GM12874 (cell line): ENCODE data around the gene G6PD.

Source experiments
- TF ChIP-seq, protein P1 (sequence below): IDR thresholded peaks from 2 replicates; pipeline ENCODE4 v1.5.1; 2011; ENCODE audit warnings: low read depth, mild to moderate bottlenecking, control low read depth, low read length, moderate library complexity; ENCODE audit not compliant: insufficient read depth

The G6PD gene

DNA sequence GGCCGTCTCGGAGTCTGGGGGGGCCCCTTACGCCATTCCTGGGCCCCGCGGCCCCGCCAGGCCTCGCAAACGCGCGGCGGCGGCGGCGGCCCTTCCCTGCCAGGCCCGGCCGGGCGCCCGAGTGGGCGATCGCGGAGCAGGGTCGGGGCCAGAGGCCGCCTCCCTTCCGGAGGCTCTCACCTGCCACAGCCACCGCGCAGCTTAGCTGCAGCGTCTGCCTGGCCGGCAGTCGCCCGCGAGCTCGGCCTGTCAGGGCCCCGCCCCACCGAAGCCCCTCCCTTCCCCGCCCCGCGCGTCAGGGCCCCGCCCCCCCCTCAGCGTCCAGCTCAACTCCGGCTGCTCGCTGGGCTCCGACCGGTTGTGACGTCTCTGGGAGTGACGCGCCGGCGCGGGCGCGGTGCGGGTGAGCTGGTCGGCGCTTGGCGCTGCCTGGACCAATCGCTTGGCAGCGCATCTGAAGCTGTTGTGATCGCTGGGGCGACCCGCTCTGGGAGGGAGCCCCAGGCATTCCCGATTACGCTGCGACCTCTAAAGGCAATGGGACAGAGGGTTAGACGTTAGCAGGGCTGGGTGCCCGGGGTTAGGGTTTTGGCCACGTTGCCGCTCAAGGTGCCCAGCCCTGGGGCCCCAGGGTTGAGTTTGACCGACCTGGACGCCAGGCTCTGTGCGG lies 56.1 kb downstream of the G6PD start, which contains the start of gene SLC10A3:
Gene SLC10A3 (minus strand): TSS at position 216 of the 670 bp plus-strand sequence. CDS start 1,689 bp downstream, outside the sequence.
- TF ChIP-seq, protein P1, sequence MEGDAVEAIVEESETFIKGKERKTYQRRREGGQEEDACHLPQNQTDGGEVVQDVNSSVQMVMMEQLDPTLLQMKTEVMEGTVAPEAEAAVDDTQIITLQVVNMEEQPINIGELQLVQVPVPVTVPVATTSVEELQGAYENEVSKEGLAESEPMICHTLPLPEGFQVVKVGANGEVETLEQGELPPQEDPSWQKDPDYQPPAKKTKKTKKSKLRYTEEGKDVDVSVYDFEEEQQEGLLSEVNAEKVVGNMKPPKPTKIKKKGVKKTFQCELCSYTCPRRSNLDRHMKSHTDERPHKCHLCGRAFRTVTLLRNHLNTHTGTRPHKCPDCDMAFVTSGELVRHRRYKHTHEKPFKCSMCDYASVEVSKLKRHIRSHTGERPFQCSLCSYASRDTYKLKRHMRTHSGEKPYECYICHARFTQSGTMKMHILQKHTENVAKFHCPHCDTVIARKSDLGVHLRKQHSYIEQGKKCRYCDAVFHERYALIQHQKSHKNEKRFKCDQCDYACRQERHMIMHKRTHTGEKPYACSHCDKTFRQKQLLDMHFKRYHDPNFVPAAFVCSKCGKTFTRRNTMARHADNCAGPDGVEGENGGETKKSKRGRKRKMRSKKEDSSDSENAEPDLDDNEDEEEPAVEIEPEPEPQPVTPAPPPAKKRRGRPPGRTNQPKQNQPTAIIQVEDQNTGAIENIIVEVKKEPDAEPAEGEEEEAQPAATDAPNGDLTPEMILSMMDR = no peak

DNA sequence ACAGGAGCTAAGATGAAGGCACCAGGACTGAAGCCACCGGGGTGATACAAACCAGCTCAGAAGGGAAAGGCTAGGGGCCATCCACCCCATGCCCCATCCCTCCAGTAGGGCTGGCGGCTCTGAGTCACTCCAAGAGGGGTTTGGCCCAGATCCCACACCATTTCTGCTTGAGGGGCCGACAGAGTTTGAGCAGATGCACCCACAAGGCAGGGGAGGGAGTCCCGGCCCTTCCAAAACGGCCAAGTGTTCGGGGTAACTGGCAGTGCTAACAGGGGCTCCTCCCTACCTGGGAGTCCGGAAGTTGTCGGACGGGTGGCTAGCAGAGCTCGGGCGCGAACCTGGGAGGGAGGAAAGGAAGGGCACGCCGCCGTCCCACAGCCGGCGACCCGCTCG lies 56.6 kb downstream of the G6PD start:
- TF ChIP-seq, protein P1 = no peak

DNA sequence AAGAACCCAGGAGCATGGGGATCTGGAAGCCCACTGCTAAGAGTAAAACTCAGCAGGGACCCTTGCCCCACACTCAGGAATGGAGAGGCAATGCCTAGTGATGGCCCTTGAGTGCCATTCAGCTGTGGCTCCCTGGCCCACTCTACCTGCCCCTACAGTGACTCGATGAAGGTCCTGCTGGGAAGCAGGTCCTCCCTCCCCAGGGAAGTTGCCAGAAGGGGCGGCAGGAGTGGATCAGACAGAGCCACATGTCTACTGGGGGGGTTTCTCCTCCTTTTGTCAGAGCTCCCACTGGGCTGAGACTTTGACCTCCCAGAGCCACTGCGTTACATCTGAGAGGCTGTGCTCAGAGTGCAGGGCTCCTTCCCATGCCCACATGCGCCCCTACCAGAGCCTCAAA lies 57.5 kb downstream of the G6PD start:
- TF ChIP-seq, protein P1 = no peak

DNA sequence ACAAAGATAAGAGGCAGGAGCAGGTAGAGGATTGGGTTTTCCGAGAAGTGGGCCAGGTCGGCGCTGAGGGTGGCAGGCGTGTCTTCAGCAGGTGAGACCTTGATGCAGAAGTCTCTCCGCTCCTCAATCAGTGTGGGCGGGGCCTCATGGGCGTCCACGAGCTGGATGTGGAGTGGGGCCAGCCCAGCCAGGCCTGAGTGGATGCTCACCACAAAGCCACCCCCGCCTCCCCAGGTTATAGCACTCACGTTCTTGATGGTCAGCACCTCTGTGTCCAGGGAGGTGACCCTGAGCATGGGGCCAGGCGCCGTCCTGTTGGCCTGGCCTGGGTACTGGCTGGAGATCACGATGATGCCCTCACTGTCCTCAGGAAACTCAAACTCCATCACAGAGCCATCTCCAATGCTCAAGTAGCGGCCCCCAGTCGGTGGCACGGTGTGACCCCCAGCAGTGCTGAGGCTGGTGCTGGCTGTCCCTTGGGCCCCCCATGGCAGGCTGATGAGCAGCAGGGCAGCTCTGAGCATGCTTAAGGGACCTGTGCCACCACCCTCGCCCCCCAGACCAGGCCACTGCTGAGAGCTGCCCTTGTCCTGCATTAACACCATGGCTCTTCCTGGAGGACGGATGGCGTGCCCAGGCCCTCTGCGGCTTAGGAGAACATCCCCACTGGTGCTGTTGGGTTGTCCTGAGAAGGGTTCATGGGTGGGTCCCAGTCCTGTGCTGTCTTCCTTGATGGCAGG lies 58.1 kb downstream of the G6PD start:
- TF ChIP-seq, protein P1 = no peak

DNA sequence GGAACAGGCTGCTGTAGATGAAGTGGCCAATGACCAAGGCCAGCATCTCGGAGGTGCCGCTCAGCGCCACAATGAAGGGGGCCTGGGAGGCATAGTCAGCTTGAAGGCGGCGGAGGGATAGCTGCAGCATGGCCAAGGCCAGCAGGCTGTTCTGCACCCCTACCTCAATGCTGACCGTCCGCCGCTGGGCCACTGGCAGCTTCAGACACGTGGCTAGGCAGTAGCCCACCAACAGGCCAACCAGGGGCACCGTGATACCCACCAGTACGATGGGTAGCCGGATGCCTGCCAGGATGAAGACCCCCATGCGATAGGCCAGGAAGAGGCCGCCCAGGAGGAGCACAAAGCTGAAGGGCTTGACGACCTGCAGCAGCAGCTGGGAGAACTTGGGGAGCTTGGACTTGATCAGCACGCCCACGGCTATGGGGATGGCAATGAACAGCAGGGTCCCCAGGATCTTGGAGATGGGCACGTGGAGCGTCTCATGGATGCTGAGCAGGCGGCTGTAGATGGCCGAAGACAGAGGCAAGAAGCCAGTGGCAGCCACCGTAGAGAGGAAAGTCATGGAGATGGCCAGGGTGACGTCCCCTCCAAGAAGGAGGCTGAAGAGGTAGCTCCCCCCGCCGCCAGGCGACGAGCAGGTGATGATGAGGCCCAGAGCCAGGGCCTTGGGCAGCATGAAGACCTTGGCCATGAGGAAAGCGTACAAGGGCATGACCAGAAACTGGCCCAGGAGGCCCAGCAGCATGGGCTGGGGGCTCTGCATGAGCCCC lies 58.9 kb downstream of the G6PD start:
- TF ChIP-seq, protein P1 = no peak

DNA sequence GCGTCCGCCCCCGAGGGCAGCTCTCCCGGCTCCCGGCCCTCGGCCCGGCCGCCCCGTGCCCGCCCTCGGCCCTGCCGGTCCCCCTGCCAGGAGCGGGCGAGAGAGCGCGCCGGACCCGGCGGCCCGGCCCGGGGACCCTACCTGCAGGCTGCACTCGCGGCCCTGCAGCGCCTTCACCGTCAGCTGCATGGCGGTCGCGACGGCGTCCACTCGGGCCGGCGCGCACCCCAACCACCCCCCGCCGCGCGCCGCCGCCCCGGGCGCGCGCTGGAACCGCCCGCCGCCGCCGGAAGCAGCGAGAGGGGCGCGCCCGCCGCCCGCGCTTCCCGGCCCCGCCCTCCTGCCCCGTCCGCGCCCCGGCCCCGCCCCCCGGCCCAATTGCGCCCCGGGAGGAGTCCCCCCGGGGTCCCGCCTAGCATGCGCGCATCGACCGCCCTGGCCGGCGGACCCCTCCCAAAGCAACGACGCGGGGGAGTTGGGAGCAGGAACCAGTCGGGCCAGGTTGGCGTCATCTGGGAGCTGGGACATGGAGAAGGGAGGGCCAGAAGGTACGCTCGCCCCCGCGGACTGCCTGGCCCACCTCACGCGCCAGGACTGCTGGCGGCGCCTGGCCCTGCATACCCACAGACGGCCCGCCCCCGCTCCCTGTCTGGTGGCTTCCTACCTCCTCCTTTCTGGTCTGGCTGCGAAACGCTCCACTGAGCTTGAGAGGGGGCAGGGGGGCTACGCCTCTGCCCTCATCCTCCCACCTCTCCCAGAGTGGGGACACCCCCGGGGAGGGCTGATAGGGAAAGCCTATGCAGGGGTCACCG lies 60.0 kb downstream of the G6PD start, which contains the start of gene UBL4A:
Gene UBL4A (minus strand): TSS at position 220 of the 812 bp plus-strand sequence. CDS start 31 bp downstream, at position 189.
- TF ChIP-seq, protein P1 = no peak
